IMR-90 (cell line): ENCODE measurements around the gene RIN1.

ENCODE experiments used
- CTCF ChIP-seq: conservative IDR thresholded peaks from 2 replicates; pipeline ENCODE4 v1.5.1; 2012; ENCODE audit warnings: mild to moderate bottlenecking, low read depth, low read length, improper control_type of control experiment
- NFE2L2 ChIP-seq: fragments of 150-350 bp; IDR thresholded peaks from 2 replicates; pipeline ENCODE4 v1.6.1; 2016; ENCODE audit warnings: low read depth, mild to moderate bottlenecking, low read length
- POLR2A ChIP-seq: IDR thresholded peaks from 2 replicates; pipeline ENCODE4 v1.6.1; 2012; ENCODE audit warnings: mild to moderate bottlenecking, low read depth, low read length
- RAD21 ChIP-seq: IDR thresholded peaks from 2 replicates; pipeline ENCODE4 v1.6.1; 2012; ENCODE audit warnings: low read length, improper control_type of control experiment

GRCh38 chr11:66365166-66365565 is 28.9 kb upstream of the RIN1 start:
- no peak for TF ChIP-seq RAD21
- TF ChIP-seq CTCF: no peak
- TF ChIP-seq POLR2A: no peak
- TF ChIP-seq NFE2L2: no peak
